PC-3 (cell line): ENCODE data around the gene MLC1. TPM values are rescaled to one million over a fixed set of nuclear protein-coding genes. Genes with fewer than 3 reads are reported as not detected.

Experiments
- ATAC-seq: fragments of 200-7000 bp; cut with Tn5 transposase; 2 replicates; pipeline ENCODE4 v1.9.1; 2020; ENCODE audit warnings: mild to moderate bottlenecking, moderate library complexity
- BruUV-seq: library from RNA; stranded (reverse); fragments of 400-500 nt; replicated peaks from 2 replicates; lab custom pipeline; 2021; lab: Mats Ljungman, UMichigan
- CTCF ChIA-PET: fragments of 300-600 bp; sonication (Branson Sonifier 250); formaldehyde crosslinking; loops from one replicate; lab custom pipeline; 2022; ENCODE audit warnings: antibody characterized with exemption; lab: Charles Lee
- POLR2A ChIA-PET: fragments of 300-600 bp; sonication (Branson Sonifier 250); formaldehyde crosslinking; loops from one replicate; lab custom pipeline; 2022; ENCODE audit warnings: antibody characterized with exemption; ENCODE audit not compliant: unreplicated experiment; lab: Charles Lee
- DNase-seq: peaks from one replicate; pipeline ENCODE4 v3.0.0-alpha.2; 2015
- H2AFZ ChIP-seq: fragments of 300-600 bp; sonication (generic); 2 replicates; pipeline ENCODE4 v1.6.0; 2016; ENCODE audit warnings: antibody characterized with exemption, low read length
- H3F3A ChIP-seq: fragments of 300-600 bp; sonication (generic); one replicate; pipeline ENCODE4 v1.6.0; 2017; ENCODE audit warnings: antibody characterized with exemption, low read length, control low read depth, mild to moderate bottlenecking; ENCODE audit not compliant: unreplicated experiment
- H3K27ac ChIP-seq: fragments of 300-600 bp; sonication (generic); 2 replicates; pipeline ENCODE4 v1.5.1; 2016; ENCODE audit warnings: mild to moderate bottlenecking, low read length
- H3K27me3 ChIP-seq: fragments of 300-600 bp; sonication (generic); 2 replicates; pipeline ENCODE4 v1.6.1; 2016; ENCODE audit warnings: low read length, mixed read lengths
- H3K36me3 ChIP-seq: fragments of 300-600 bp; sonication (generic); 2 replicates; pipeline ENCODE4 v1.6.1; 2016; ENCODE audit warnings: low read depth, mixed run types, low read length, mixed read lengths
- H3K4me1 ChIP-seq: fragments of 300-600 bp; sonication (generic); 2 replicates; pipeline ENCODE4 v1.5.1; 2016; ENCODE audit warnings: low read length; ENCODE audit not compliant: insufficient read depth
- H3K4me2 ChIP-seq: fragments of 300-600 bp; sonication (generic); 2 replicates; pipeline ENCODE4 v1.6.0; 2016; ENCODE audit warnings: low read length
- H3K4me3 ChIP-seq: fragments of 300-600 bp; sonication (generic); 2 replicates; pipeline ENCODE4 v1.5.1; 2016; ENCODE audit warnings: mild to moderate bottlenecking, low read length, mixed read lengths
- H3K79me2 ChIP-seq: fragments of 300-600 bp; sonication (generic); 2 replicates; pipeline ENCODE4 v1.6.1; 2017; ENCODE audit warnings: low read length, mixed read lengths
- H3K9ac ChIP-seq: fragments of 300-600 bp; sonication (generic); 2 replicates; pipeline ENCODE4 v1.6.0; 2016; ENCODE audit warnings: mild to moderate bottlenecking, low read length
- H3K9me2 ChIP-seq: fragments of 300-600 bp; sonication (generic); replicated peaks from 2 replicates; pipeline ENCODE4 v1.6.1; 2016; ENCODE audit warnings: mixed run types, low read length, mixed read lengths
- H3K9me3 ChIP-seq: fragments of 300-600 bp; sonication (generic); 2 replicates; pipeline ENCODE4 v1.6.1; 2016; ENCODE audit warnings: low read length, mixed read lengths
- H4K20me1 ChIP-seq: fragments of 300-600 bp; sonication (generic); 2 replicates; pipeline ENCODE4 v1.6.1; 2016; ENCODE audit warnings: low read length, mixed read lengths
- EZH2 ChIP-seq: fragments of 300-600 bp; sonication (generic); IDR thresholded peaks from one replicate; pipeline ENCODE4 v1.6.1; 2017; ENCODE audit warnings: antibody characterized with exemption, mild to moderate bottlenecking, low read length; ENCODE audit not compliant: unreplicated experiment
- EZH2phosphoT487 ChIP-seq: fragments of 300-600 bp; sonication (generic); IDR thresholded peaks from 2 replicates; pipeline ENCODE4 v1.6.1; 2018; ENCODE audit warnings: mild to moderate bottlenecking, antibody characterized with exemption, low read length, borderline replicate concordance
- intact Hi-C: fragments of 100-400 bp; cut with micrococcal nuclease; formaldehyde crosslinking; loops from 2 replicates; pipeline ENCODE4 v1.9.0; 2023
- total RNA-seq: library from RNA; depleted of rRNA; stranded (reverse); fragments of >200 nt; gene quantifications from 2 replicates; pipeline ENCODE4 v1.2.3, GENCODE V29; 2014
- TF ChIP-seq, protein P1 (sequence below): fragments of 300-600 bp; sonication (generic); conservative IDR thresholded peaks from 2 replicates; pipeline ENCODE4 v1.5.1; 2017; ENCODE audit warnings: antibody characterized with exemption, low read depth, mild to moderate bottlenecking, low read length

MLC1 gene
- total RNA-seq, 1 experiment from 2014 or later: 0.62 TPM

- H3K79me2 ChIP-seq: no peaks in the 10 kb centered on the region
- no peaks in the 10 kb centered on the region for H3K9me3 ChIP-seq
- no peaks in the 10 kb centered on the region for H3K36me3 ChIP-seq
- no TSS peak for BruUV-seq
- H3K4me1 ChIP-seq: no peaks in the 10 kb centered on the region
- TF ChIP-seq, protein P1, sequence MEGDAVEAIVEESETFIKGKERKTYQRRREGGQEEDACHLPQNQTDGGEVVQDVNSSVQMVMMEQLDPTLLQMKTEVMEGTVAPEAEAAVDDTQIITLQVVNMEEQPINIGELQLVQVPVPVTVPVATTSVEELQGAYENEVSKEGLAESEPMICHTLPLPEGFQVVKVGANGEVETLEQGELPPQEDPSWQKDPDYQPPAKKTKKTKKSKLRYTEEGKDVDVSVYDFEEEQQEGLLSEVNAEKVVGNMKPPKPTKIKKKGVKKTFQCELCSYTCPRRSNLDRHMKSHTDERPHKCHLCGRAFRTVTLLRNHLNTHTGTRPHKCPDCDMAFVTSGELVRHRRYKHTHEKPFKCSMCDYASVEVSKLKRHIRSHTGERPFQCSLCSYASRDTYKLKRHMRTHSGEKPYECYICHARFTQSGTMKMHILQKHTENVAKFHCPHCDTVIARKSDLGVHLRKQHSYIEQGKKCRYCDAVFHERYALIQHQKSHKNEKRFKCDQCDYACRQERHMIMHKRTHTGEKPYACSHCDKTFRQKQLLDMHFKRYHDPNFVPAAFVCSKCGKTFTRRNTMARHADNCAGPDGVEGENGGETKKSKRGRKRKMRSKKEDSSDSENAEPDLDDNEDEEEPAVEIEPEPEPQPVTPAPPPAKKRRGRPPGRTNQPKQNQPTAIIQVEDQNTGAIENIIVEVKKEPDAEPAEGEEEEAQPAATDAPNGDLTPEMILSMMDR: no peak
- no peak for TF ChIP-seq EZH2phosphoT487
- no peak for TF ChIP-seq EZH2
- no peak overlapping the region for H2AFZ ChIP-seq
- DNase-seq: no peak
- ChIA-PET CTCF (no interaction called here), POLR2A (no interaction called here)
- no peak overlapping the region for H3K4me3 ChIP-seq
- H3K9me2 ChIP-seq: no peaks in the 10 kb centered on the region
- H3K27me3 ChIP-seq: no peaks in the 10 kb centered on the region
- H3K9ac ChIP-seq: no peak overlapping the region
- ATAC-seq: no peak
- H3F3A ChIP-seq: no peaks in the 10 kb centered on the region
- intact Hi-C loops: no loop called here
- no peak overlapping the region for H3K27ac ChIP-seq
- H4K20me1 ChIP-seq: no peaks in the 10 kb centered on the region
- no peak overlapping the region for H3K4me2 ChIP-seq
Measured at GRCh38 chr22:50078246-50078645, 7.0 kb downstream of the MLC1 start.

GRCh38 chr22:50076646-50077535 is 8.3 kb downstream of the MLC1 start:
- ChIA-PET CTCF (no interaction called here), POLR2A (no interaction called here)
- intact Hi-C loops: no loop called here
- Histone ChIP-seq H3K4me1 (no peaks in the 10 kb centered on the region), H3F3A (no peaks in the 10 kb centered on the region), H3K9ac (no peak overlapping the region), H3K4me3 (no peak overlapping the region), H2AFZ (no peak overlapping the region), H3K9me2 (no peaks in the 10 kb centered on the region), H3K79me2 (no peaks in the 10 kb centered on the region), H3K27me3 (no peaks in the 10 kb centered on the region), H3K36me3 (no peaks in the 10 kb centered on the region), H3K9me3 (no peaks in the 10 kb centered on the region), H4K20me1 (no peaks in the 10 kb centered on the region), H3K27ac (no peak overlapping the region), H3K4me2 (no peak overlapping the region)
- no peak for TF ChIP-seq EZH2
- no peak for TF ChIP-seq EZH2phosphoT487
- TF ChIP-seq, protein P1: no peak
- no peak for ATAC-seq
- BruUV-seq: no TSS peak
- DNase-seq: no peak
